HG03354 (cell line): ENCODE data around the gene NRG2.

ENCODE experiments used
- ATAC-seq: cut with Tn5 transposase; IDR thresholded peaks from one replicate; pipeline ENCODE4 v1.9.1; 2021; ENCODE audit warnings: mild to moderate bottlenecking; ENCODE audit not compliant: unreplicated experiment, poor library complexity, severe bottlenecking

The NRG2 gene

GRCh38 chr5:139914218-139914807, 128.8 kb downstream of the NRG2 start:
- ATAC-seq = no peak

DNA sequence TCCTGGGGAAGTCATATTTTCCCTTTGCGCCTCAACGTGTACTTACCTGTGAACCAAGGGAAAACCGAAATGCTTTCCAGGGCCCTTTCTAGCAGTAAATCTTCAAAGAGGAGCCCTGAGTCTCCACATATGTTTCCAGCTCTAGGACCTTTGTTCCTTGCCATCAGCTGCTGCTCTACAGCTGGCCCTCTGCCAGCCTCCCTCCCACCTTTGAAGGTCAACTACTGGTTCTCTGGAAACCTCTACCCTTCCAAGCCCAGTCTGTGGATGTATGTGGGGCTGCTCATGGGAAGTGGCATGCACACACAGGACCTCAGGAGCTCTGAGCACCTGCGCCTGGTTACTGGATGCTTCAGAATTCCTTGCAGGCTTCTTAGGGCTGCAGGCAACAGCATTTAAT, 130.3 kb downstream of the NRG2 start:
- no peak for ATAC-seq

- ATAC-seq = no peak
Measured at GRCh38 chr5:139912158-139912557, 130.9 kb downstream of the NRG2 start.

- no peak for ATAC-seq
Measured at GRCh38 chr5:139911425-139912120, 131.5 kb downstream of the NRG2 start.

- no peak for ATAC-seq
Measured at GRCh38 chr5:139910901-139911300, 132.2 kb downstream of the NRG2 start.

GRCh38 chr5:139910036-139910435, 133.1 kb downstream of the NRG2 start:
- no peak for ATAC-seq

GRCh38 chr5:139908749-139909148, 134.3 kb downstream of the NRG2 start:
- no peak for ATAC-seq

- ATAC-seq = no peak
Measured at GRCh38 chr5:139906661-139907060, 136.4 kb downstream of the NRG2 start.

GRCh38 chr5:139904816-139905661, 138.1 kb downstream of the NRG2 start:
- no peak for ATAC-seq

DNA sequence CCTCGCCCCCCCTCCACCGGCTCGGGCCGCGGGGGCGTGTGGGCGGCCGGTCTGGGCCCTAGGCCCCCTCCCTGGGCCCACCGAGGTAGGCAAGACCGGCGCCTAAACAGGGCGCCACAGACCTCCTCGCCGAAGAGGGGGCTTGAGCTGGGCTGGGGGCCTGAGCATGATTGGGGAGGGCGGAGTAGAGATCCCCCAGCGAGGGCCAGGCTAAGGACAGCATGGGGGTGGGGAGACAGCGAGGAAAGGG, 138.6 kb downstream of the NRG2 start:
- ATAC-seq = no peak

DNA sequence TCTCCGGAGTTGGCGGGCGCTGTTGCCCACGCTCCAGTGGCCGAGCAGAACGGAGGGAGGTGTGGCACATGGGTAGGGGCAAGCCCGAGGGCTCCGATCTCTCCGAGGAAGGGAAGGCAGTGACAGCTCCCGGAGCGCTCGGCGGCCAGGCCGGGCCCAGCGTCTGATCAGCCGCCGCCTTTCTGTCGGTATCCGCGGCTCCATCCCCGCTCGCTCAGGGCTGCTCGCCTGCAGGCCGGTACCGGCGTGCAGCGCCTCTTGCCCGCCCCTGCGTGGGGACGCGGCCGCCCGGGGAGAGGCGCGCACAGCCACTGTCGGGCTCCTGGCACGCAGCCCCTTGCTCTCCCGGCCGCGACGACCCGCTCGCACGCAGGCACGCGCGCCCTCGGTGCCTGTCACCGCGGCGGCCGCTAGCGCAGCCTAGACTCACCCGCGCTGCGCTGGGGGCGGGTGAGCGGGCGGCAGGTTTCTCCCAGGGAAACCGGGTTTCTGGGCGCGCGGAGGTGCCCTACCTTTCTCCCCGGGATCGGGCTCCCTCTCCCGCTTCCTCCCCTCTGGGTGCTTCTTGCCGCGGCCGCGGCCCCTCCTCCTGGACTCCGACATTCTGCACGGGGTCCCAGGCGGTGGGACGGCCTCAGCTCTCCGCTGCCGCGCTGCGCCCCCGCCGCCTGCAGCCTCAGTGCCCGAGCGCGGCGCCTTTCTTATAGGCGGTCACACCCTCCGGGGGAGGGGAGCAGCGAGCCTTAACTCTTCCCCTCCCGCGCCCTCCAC, 139.1 kb downstream of the NRG2 start:
- ATAC-seq = no peak

- ATAC-seq = no peak
Measured at GRCh38 chr5:139903450-139903794, 139.7 kb downstream of the NRG2 start.

DNA sequence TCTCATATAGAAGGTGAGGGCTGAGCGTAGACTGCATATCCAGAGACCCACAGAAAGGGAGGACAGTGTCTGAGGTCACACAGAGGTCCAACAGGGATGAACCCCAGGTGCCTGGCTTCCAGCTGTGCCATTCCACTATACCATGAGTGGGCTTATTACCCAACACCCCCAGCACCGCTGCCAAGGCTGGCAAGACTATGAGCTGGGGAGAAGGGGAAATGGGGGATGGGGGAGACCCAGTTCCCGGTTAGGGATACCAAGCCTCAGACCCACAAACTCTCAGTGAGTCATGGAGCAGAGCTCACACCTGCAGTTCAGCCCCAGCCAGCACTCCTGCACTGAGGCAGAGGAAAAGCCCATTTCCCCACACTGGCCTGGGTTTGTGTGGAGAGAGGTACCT, 141.1 kb downstream of the NRG2 start:
- no peak for ATAC-seq

DNA sequence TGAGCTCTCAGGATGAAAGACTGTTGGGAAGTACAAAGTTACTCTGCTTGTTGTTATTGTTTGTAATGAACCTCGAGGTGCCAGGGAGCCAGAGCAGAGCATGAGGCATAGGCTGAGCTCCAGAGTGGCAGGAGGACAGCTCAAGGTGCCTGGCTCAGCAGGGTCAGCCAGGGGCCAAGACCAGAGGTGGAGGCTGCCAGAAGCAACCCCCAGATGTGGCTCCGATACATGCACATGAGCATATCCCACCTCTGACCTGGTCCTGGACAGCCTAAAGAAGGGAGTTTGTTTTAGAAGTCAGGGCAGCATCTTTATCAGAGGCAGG, 141.9 kb downstream of the NRG2 start:
- no peak for ATAC-seq

GRCh38 chr5:139900546-139901250, 142.4 kb downstream of the NRG2 start:
- ATAC-seq = no peak

DNA sequence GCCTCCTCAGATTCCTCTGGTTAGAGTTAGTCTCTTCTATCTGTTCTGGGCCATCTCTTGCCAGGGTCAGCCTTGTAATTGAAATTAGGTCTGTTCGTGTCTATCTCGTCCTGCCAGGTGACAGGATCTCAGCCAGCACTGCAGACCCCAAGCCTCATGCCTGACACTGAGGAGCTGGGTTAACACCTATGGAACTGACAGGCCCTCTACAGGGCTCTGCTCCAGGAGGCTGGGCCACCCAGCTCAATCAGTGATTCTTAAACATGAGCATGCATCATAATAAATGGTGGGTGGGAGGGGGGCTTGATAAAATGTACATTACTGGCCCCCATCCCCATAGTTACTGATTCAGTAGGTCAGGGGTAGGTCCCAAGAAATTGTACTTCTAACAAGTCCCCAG, 144.1 kb downstream of the NRG2 start:
- ATAC-seq = no peak

DNA sequence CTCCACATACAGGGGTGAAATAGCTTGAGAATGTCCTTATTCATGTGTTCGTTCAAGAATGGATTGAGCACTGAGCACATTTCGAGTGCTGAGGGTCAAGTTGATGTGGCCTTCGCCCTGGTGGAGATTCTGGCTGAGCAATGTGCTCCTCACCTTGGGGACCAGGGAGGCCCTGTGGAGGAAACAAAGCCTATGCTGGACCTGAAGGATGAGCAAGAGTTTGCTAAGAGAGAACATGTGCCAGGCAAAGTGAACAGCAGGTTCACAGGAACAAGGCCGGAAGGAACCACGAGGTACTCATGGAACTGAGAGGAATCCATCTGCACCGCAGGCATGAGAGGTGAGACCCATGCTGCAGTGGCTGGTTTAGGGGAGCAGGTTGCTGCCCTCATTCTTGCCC, 145.1 kb downstream of the NRG2 start:
- ATAC-seq = no peak

- ATAC-seq = no peak
Measured at GRCh38 chr5:139897342-139897741, 145.8 kb downstream of the NRG2 start.

DNA sequence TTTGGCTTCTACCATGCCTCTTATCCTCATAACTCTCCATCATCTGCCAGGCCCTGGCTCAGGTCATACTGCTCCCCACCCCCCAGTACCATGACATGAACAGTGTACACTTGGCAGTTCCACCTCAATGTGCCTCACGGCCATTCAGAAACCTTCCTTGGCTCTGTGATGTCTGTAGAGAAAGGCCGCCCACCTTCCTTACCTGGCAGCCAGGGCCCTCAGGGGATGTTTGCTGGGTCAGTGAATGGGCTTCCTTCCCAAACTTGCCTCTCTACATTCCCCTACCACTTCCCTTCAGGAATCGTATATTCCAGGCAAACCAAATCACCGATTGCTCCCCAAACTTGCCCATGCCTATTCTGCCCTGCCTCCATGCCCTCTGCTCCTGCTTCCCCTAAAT, 146.4 kb downstream of the NRG2 start:
- ATAC-seq = no peak

- ATAC-seq = no peak
Measured at GRCh38 chr5:139895647-139896046, 147.5 kb downstream of the NRG2 start.
